Fibroblast of mammary gland (primary cell): Measurements from ENCODE around the gene MOK.

Source experiments
- DNase-seq: peaks from one replicate; pipeline ENCODE4 v3.0.0-alpha.2; 2010; ENCODE audit warnings: low read depth
- H3K4me3 ChIP-seq: 2 replicates; pipeline ENCODE4 v1.5.1; 2011; ENCODE audit warnings: low read depth, mild to moderate bottlenecking, low read length, moderate library complexity; ENCODE audit not compliant: control insufficient read depth
- TF ChIP-seq, protein P1 (sequence below): conservative IDR thresholded peaks from 2 replicates; pipeline ENCODE4 v1.5.1; 2011; ENCODE audit warnings: low read depth, low read length, inconsistent platforms; ENCODE audit not compliant: control insufficient read depth, insufficient read depth

MOK gene

DNA sequence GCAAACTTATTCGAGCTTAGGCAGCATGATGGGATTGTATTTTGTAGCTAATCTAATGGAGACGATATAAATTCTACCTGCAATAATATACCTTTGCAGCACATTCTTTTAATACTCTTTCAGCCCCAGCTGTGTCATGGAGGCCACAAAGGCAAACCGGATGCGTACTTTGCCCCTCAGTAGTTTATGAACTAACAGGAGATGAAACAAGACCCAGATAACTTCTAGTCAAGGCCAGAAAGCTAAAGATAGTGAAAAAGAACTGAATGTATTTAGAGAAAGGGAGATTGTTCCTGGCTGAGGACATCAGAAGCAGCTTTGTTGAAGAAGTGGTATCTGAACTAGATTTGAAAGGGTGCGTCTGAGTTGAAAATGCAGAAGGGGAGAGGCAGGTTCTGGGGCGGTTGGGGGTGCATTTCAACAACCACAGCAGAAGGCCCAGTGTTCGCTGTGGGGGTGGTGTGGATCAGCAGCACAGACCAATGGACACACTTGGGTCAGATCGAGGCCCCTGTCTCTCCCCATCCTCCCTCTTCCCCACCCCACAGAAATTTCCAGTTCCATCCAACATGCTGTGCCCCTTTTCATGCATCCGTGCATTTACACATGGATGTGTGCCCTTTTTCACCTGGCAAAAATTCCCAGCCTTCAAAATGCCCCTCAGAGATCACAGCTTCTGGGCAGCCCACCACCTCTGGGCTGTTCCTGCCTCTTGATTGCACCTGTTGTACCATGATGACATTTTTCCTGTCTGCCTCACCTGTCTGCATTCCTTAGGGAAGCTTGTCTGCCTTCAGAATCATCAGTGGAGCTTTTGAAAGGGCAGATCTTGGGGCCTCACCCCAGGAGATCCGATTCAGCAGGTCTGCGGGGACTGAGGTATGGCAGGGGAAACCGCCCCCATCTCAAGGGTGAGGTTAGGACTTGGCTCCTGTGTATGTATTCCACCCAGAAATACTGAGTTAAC is 16.8 kb upstream of the MOK start:
- no peak for DNase-seq
- TF ChIP-seq, protein P1, sequence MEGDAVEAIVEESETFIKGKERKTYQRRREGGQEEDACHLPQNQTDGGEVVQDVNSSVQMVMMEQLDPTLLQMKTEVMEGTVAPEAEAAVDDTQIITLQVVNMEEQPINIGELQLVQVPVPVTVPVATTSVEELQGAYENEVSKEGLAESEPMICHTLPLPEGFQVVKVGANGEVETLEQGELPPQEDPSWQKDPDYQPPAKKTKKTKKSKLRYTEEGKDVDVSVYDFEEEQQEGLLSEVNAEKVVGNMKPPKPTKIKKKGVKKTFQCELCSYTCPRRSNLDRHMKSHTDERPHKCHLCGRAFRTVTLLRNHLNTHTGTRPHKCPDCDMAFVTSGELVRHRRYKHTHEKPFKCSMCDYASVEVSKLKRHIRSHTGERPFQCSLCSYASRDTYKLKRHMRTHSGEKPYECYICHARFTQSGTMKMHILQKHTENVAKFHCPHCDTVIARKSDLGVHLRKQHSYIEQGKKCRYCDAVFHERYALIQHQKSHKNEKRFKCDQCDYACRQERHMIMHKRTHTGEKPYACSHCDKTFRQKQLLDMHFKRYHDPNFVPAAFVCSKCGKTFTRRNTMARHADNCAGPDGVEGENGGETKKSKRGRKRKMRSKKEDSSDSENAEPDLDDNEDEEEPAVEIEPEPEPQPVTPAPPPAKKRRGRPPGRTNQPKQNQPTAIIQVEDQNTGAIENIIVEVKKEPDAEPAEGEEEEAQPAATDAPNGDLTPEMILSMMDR: no peak
- H3K4me3 ChIP-seq: no peak overlapping the region

DNA sequence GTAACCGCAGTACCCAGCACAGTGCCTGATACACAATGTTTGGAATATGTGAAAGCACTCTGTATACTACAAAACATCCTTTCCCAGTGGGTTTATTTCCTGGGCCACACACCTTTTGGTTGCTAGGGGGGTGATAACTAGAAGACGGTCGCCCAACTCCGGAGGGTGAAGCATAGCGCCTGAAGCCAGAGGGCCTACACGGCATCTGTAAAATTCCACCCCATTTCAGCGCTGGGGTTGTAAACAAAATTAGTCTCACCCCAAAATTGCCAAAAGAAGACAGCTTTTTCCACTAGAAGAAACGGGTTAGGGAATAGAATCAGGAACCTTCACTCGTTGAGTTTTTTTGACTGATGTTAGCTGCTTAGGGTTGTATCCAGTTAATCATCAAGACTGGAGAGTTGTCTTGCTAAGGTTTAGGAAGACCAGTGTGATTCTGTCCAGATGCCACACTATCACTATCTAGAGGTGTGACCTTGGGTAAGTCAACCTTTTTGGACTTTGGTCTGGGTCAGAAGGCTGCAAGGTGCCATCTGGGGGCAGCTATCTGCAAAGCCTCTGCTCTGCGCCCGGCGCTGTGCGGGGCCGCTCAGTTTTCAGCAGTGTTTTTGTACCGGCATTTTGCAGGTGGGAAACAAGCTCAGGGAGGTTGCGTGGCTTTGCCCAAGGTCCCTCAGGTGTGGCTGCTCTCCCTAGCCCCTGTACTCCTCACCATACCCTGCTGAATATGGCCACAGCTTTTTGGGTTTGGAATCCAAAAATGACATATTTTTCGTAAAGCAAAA is 15.9 kb upstream of the MOK start:
- peak overlapping the region; percentile 58 for H3K4me3 ChIP-seq
- no peak for DNase-seq
- TF ChIP-seq, protein P1: no peak

DNA sequence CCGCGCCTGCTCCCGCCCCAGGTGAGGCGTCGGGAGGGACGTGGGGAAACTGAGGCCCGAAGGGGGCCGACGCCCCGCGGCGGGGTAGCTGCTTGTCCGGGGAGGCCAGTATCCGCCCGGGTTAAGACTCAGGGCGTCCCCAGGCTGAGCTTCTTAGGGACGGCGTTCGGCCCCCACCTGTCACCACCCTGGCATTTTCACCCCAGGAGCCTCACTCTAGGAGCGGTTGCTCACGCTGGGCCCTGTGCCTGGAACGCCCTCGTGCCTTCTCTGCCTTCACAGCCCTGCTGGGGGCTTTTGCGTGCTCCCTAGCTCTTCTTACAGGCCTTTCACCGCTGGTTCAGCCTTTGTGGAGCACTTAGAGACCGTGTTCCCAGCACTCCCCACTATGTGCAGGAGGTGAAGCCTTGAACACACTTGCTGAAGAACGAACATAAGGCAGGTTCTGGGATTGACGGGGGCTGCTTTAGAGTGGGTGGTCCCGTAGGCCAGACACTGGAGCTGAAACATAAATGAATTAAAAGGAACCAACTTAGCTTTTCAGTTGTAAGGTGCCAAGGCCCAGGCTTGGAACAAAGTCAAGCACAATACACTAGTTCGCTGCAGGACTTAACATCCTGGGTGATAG is 15.2 kb upstream of the MOK start:
- TF ChIP-seq, protein P1: no peak
- H3K4me3 ChIP-seq: peak overlapping the region; percentile 58
- DNase-seq: peak; percentile 58

DNA sequence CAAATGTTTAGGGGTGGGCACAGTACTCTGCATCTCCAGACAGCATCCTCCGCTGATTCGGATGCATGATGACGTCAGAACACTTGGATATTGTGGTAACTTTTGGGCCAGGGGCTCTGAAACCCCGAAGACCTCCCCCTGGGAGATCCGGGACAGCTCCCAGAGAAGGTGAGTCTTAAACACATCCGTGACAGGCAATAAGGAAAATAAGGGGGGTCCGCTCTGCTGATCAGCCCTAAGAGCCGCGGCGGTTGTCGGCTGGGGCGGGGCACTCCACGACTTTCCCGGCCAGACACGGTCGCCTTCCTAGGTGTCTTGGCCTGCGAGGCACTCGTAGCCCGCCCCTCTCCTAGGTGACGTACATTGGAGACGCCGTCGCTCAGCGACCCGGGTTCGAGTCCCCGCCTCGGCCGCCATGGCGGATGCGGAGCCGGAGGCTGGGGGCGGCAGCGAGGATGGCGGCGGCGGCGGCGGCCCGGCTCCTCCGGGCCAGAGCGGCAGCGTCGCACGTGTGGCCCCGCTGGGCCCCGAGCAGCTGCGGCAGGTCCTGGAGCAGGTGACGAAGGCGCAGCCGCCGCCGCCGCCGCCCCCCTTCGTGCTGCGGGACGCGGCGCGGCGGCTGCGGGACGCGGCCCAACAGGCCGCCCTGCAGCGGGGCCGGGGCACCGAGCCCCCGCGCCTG is 14.5 kb upstream of the MOK start, which contains the start of gene ZNF839:
TSS of gene ZNF839 (plus strand) at position 396 of the 682 bp plus-strand sequence. CDS start at position 416, 20 bp downstream.
- peak within 1 kb of the TSS; percentile 58 for H3K4me3 ChIP-seq
- TF ChIP-seq, protein P1: no peak
- peak; percentile 88 for DNase-seq

DNA sequence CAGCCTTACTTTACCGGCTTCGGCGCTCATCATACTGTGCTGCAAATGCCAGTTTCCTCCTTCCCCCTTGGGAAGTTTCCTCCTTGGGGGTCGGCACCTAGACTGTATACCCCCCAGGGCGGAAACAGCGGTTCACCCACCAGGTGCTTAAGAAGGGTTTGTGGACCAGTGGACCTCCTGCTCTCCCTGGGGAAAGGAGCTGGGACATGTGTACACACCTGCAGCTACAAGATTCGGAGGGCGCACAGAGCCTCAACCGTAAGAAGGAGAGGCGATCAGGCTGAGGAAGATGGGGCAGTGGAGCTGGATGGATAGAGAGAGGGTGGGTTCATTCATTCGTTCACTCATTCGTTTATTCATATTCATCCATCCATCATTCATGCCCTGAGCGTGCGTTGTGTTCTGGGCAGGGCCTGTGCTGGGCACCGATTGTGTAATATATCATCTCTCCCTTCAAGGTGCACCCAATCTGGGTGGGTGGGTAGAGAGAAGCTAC is 13.9 kb upstream of the MOK start:
- TF ChIP-seq, protein P1: no peak
- peak overlapping the region; percentile 58 for H3K4me3 ChIP-seq
- no peak for DNase-seq
